KOPT-K1 (cell line): Measurements from ENCODE around the gene NBDY.

Experiments used
- H3K27ac ChIP-seq: fragments of 200-600 bp; sonication (generic); 2 replicates; pipeline ENCODE4 v1.5.1; 2016; ENCODE audit warnings: antibody characterized with exemption, mild to moderate bottlenecking, low read depth, low read length; ENCODE audit not compliant: poor library complexity, severe bottlenecking
- H3K36me3 ChIP-seq: fragments of 200-600 bp; sonication (generic); 2 replicates; pipeline ENCODE4 v1.5.1; 2017; ENCODE audit warnings: antibody characterized with exemption, mild to moderate bottlenecking, low read length, moderate library complexity; ENCODE audit not compliant: insufficient read depth
- H3K9me3 ChIP-seq: fragments of 200-600 bp; sonication (generic); 2 replicates; pipeline ENCODE4 v1.5.1; 2017; ENCODE audit warnings: antibody characterized with exemption, low read length, mild to moderate bottlenecking; ENCODE audit not compliant: insufficient read depth, poor library complexity, severe bottlenecking

The NBDY gene

GRCh38 chrX:56788229-56788628 is 59.2 kb downstream of the NBDY start:
- Histone ChIP-seq H3K9me3 (no peaks in the 10 kb centered on the region), H3K27ac (no peak overlapping the region), H3K36me3 (peaks cover 8% of the 10 kb centered on the region; the same call in 1 of the 2 replicates)

DNA sequence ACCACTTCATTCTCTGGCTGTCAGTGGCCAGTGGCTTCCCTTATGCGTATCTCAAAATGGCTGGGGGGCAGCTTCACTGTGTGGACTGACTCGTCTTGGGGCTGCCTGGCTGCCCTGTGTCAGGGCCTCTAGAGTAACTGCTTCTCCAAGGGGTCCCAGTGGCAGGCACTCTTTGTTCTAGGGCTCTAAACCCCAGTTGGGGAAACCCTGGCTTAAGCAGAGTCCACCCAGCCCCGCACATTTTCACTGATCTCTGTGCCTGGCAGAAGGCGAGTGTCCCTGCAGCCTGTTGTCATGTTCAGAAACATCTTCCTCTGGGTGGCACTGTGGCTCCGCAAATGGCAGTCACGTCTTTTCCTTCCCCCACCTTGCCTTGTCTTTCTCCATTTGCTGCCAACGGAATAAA is 59.7 kb downstream of the NBDY start:
- Histone ChIP-seq H3K27ac (no peak overlapping the region), H3K9me3 (no peaks in the 10 kb centered on the region), H3K36me3 (peaks cover 8% of the 10 kb centered on the region; the same call in 1 of the 2 replicates)

DNA sequence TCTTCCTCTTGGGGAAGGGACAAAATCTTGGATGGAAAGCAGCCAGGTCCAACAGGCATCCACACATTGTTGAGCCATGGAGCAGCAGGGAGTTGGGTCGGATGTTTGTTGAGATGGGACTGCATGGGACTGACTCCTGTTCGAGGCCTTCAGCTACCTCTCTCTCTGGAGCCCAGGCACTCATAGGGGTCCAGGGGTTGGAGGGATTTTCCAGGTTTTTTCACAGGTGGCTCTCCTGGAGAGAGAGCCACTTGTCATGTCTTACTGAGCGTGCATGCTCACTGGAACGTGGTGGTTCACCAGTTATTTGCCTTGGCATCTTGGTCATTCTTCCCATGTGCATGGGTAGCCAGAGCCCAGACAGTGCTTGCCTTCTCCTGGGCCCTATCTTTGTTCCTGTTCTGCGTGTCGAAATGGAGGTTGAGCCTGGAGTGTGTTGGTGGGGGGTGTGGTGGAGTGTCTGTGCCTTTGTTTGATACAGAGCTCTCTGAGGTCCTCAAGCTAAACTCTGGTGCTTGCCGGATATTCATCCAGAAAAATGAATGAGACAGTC is 60.6 kb downstream of the NBDY start:
- Histone ChIP-seq H3K27ac (no peak overlapping the region), H3K9me3 (no peaks in the 10 kb centered on the region), H3K36me3 (peaks cover 8% of the 10 kb centered on the region; the same call in 1 of the 2 replicates)

GRCh38 chrX:56790778-56791177 is 61.7 kb downstream of the NBDY start:
- Histone ChIP-seq H3K9me3 (no peaks in the 10 kb centered on the region), H3K36me3 (peaks cover 8% of the 10 kb centered on the region; the same call in 1 of the 2 replicates), H3K27ac (no peak overlapping the region)

DNA sequence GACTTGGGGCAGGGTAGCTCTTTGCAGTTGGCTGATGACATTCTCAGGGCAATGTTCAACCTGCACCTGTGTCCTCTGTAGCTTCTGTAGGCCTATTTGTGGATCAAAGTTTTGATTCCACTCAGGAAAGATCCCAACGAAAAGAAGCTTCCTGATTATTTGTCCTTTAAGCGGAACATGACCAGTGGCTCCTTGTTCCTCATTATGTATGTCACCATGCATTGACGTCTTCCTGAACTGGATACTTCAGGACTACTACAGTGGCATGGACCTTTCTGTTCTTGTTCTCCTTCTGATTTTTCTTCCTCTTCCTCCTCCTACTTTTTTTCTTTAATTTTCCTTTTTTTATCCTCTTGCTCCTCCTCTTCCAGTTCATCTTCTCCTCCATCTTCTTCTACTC is 62.4 kb downstream of the NBDY start:
- Histone ChIP-seq H3K9me3 (no peaks in the 10 kb centered on the region), H3K27ac (no peak overlapping the region), H3K36me3 (peaks cover 8% of the 10 kb centered on the region; the same call in 1 of the 2 replicates)

- Histone ChIP-seq H3K27ac (no peak overlapping the region), H3K36me3 (peaks cover 8% of the 10 kb centered on the region; the same call in 1 of the 2 replicates), H3K9me3 (no peaks in the 10 kb centered on the region)
Measured at GRCh38 chrX:56792270-56793111, 63.4 kb downstream of the NBDY start.

DNA sequence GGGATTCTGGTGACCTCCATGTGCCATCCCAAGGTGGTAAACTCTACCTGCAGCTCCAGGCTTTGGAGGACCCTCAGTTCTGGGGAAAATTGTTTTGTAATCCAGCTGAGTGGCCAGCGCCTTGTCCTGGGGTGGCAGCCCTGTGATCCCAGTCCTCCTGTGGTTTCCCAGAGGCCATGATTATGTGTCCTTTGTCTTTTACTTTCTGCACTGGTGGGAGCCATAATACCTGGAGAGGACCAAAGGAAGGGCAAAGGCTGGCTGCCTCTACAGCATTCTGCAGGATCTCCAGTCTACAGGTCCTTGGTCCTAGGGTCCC is 64.0 kb downstream of the NBDY start:
- peaks cover 8% of the 10 kb centered on the region; the same call in 1 of the 2 replicates for H3K36me3 ChIP-seq
- H3K27ac ChIP-seq: no peak overlapping the region
- no peaks in the 10 kb centered on the region for H3K9me3 ChIP-seq

- Histone ChIP-seq H3K27ac (no peak overlapping the region), H3K9me3 (no peaks in the 10 kb centered on the region), H3K36me3 (peaks cover 8% of the 10 kb centered on the region; the same call in 1 of the 2 replicates)
Measured at GRCh38 chrX:56793521-56794320, 64.7 kb downstream of the NBDY start.

DNA sequence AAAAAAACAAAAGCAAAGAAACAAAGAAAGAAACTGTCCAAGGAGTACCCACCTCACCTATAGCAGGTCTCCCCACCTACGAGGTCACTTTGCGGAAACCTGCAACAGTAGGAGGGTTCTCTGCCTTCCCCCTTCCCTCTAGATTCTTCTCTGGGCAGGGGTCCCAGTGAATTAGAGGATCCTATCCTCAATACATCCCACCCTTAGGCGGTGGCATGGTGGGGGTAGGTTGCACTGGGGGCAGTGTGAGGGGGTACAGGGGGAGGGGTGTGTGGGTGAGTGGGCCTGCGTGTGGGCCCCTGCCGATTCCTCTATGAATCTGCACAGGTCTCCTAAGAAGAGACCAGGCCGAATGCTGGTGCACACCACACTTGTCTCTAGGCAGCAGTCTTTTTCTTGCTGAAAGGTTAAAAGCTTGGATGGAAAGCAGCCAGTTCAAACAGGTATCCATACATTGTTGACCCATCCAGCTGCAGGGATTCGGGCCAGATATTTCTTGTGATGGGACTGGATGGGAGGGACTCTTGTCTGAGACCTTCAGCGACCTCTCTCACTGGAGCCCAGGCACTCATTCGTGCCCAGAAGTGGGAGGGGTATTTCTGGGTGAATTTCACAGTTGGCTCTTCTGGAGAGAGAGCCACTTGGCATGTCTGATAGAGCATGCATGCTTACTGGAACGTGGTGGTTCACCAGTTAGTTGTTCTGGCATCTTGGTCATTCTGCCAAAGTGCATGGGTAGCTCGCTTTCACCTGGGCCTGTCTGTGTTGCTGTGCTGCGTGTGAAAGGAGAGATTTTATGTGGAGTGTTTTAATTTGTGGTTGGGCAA is 65.6 kb downstream of the NBDY start:
- no peak overlapping the region for H3K27ac ChIP-seq
- H3K9me3 ChIP-seq: no peaks in the 10 kb centered on the region
- peaks cover 8% of the 10 kb centered on the region; the same call in 1 of the 2 replicates for H3K36me3 ChIP-seq

GRCh38 chrX:56795309-56795868 is 66.3 kb downstream of the NBDY start:
- Histone ChIP-seq H3K9me3 (no peaks in the 10 kb centered on the region), H3K27ac (no peak overlapping the region), H3K36me3 (peaks cover 8% of the 10 kb centered on the region; the same call in 1 of the 2 replicates)

DNA sequence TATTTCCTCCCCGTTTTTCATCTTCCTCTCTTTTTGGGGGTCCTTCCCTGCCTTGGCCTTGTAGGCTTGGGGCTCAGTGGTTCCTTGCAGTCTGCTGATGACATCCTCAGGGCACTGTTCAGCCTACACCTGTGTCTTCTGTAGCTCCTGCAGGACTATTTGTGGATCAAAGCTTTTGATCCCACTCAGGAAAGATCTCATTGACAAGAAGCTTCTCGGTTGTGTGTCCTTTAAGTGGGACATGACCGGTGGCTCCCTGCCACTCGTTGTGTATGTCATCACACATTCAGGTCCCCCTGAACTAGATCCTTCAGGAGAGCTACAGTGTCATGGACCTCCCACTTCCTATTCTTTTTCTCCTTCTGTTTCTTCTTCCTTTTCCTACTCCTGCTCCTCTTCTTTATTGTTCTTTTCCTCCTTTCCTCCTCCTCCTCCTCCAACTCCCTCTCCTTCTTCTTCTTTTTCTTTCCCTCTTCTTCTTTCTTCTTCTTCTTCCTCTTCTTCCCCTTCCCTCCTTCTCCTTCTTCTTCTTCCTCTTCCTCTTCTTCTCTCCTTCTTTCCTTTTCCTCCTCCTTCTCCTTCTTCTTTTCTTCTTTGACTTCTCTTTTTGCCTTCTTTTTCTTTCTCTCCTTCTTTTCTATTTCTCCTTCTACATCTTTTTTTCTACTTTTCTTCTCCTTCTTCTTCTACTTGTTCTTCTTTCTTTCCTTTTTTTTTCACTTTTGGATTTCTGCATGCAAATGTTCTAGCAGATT is 67.8 kb downstream of the NBDY start:
- peaks cover 8% of the 10 kb centered on the region; the same call in 1 of the 2 replicates for H3K36me3 ChIP-seq
- no peaks in the 10 kb centered on the region for H3K9me3 ChIP-seq
- H3K27ac ChIP-seq: no peak overlapping the region

- Histone ChIP-seq H3K9me3 (no peaks in the 10 kb centered on the region), H3K27ac (no peak overlapping the region), H3K36me3 (no peaks in the 10 kb centered on the region; the same call in 1 of the 2 replicates)
Measured at GRCh38 chrX:56797574-56798338, 68.7 kb downstream of the NBDY start.

DNA sequence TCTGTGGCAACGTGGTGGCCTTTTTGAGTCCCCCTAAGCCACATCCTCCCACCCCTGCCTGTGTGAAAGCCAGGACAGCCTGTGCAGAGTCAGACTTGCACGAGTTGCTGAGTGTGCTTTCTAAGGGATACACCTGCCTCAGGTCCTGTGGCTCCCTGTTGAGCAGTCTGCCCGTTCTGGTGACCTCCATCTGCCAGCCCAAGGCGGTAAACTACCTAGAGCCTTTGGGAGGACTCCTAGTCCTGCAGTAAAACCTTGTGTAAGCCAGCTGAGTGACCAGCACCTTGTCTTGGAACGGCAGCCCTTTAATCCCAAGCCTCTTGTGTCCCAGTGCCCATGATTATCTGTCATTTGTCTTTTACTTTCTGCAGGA is 69.3 kb downstream of the NBDY start:
- Histone ChIP-seq H3K36me3 (no peaks in the 10 kb centered on the region; the same call in 1 of the 2 replicates), H3K27ac (no peak overlapping the region), H3K9me3 (no peaks in the 10 kb centered on the region)
